Vagina (tissue), 2 donors: ENCODE results near the gene ZNF37A.

Experiments used
- POLR2A ChIP-seq, 2 donors: fragments of 450-650 bp; IDR thresholded peaks; one replicate each; pipeline ENCODE4 v1.6.1; 2017; ENCODE audit warnings: antibody characterized with exemption in 2 of 2, mild to moderate bottlenecking in 2 of 2, moderate library complexity in 2 of 2
- TF ChIP-seq, protein P1 (sequence below), 3 experiments: fragments of 450-650 bp in 2 of 3; fragments of 200-600 bp in 1 of 3; sonication (generic) in 1 of 3; IDR thresholded peaks; one replicate each; pipeline ENCODE4 v1.5.1; 2017 to 2019; ENCODE audit warnings: antibody characterized with exemption in 3 of 3, mild to moderate bottlenecking in 2 of 3, moderate library complexity in 2 of 3

DNA sequence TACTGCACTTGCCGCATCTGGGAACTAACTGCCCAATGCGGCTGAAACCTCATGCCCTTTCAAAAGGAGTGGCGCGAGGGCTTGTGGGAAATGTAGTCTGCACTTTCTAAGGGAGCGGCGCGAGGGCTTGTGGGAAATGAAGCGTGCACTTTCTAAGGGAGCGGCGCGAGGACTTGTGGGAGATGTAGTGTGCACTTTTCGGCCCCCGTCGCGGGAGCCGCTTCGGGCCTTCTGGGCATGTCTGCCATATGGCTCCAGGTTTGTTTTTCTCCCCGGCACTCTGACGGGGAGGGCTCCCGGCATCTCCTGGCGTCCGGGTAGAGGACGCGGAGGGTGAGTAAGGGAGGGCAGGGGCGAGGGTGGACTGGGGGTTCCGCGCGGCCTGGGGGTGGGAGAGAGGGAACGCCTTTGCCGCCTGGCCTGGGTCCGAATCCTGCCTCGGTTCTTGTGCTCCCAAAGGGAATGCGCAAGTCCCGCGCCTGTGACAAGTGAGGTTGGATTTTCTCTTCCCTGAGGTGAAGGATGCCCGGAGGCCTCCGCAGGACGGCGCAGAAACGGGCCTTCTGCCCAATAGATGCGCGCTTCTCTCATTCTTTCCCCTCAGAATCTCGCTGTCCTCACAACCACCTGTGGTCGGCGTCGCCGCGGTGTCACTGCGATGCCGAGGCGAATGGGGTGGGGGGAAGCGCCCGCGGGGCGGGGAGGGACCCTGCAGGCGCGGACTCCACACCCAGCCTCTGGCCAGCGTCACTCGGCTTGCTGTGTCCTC, at the start of gene ZNF37A:
- TF ChIP-seq POLR2A (IDR thresholded peaks at IDR 0.05): no peak
- TF ChIP-seq, protein P1, sequence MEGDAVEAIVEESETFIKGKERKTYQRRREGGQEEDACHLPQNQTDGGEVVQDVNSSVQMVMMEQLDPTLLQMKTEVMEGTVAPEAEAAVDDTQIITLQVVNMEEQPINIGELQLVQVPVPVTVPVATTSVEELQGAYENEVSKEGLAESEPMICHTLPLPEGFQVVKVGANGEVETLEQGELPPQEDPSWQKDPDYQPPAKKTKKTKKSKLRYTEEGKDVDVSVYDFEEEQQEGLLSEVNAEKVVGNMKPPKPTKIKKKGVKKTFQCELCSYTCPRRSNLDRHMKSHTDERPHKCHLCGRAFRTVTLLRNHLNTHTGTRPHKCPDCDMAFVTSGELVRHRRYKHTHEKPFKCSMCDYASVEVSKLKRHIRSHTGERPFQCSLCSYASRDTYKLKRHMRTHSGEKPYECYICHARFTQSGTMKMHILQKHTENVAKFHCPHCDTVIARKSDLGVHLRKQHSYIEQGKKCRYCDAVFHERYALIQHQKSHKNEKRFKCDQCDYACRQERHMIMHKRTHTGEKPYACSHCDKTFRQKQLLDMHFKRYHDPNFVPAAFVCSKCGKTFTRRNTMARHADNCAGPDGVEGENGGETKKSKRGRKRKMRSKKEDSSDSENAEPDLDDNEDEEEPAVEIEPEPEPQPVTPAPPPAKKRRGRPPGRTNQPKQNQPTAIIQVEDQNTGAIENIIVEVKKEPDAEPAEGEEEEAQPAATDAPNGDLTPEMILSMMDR (IDR thresholded peaks at IDR 0.05): no peak
